Lower lobe of right lung (tissue), 2 donors: ENCODE results near the gene CLTC. TPM values are rescaled to one million over a fixed set of nuclear protein-coding genes. Genes with fewer than 3 reads are reported as not detected.
"Not testable (repeated sequence)": the region's sequence is repeated elsewhere in the genome, so short reads cannot be mapped to it uniquely, and the experiment has no call there.

Source experiments
- ATAC-seq, 2 donors: fragments of 200-7000 bp; cut with Tn5 transposase; one replicate each; pipeline ENCODE4 v1.9.1; 2020 to 2022; ENCODE audit warnings: mild to moderate bottlenecking in 2 of 2, moderate library complexity in 2 of 2
- DNase-seq: peaks from one replicate; pipeline ENCODE4 v3.0.0-alpha.2; 2020
- H3K27ac ChIP-seq: fragments of 200-600 bp; one replicate; pipeline ENCODE4 v1.8.0; 2022
- H3K27me3 ChIP-seq: fragments of 200-600 bp; one replicate; pipeline ENCODE4 v1.8.0; 2022; ENCODE audit warnings: low read depth
- H3K36me3 ChIP-seq: fragments of 200-600 bp; one replicate; pipeline ENCODE4 v1.8.0; 2022; ENCODE audit warnings: mild to moderate bottlenecking
- H3K4me1 ChIP-seq: fragments of 200-600 bp; one replicate; pipeline ENCODE4 v1.8.0; 2022
- H3K4me3 ChIP-seq: fragments of 200-600 bp; one replicate; pipeline ENCODE4 v1.8.0; 2022; ENCODE audit warnings: mild to moderate bottlenecking
- H3K9me3 ChIP-seq: fragments of 200-600 bp; one replicate; pipeline ENCODE4 v1.8.0; 2022
- CTCF ChIP-seq: fragments of 200-600 bp; IDR thresholded peaks from one replicate; pipeline ENCODE4 v1.8.0; 2022; ENCODE audit warnings: antibody characterized with exemption, mild to moderate bottlenecking
- intact Hi-C: fragments of 100-400 bp; cut with DNase I; formaldehyde crosslinking; loops from one replicate; pipeline ENCODE4 v1.11.0; 2022
- total RNA-seq: library from RNA; stranded (reverse); fragmentation: NEBNext Ultra II Directional; extraction: Animal tissue kit (Norgen Biotek cat#: 25700); gene quantifications from one replicate; pipeline ENCODE4 v1.2.1, GENCODE V29; 2021
- donor health status: DM: no; HTN: yes; CAD: no; lungs with severe emphysema.

CLTC gene
- total RNA-seq, 1 donor from 2014 or later: 220 TPM

- Histone ChIP-seq H3K4me3 (no peak overlapping the region), H3K27me3 (no peaks in the 10 kb centered on the region), H3K4me1 (no peaks in the 10 kb centered on the region), H3K27ac (no peak overlapping the region), H3K36me3 (peaks cover 98% of the 10 kb centered on the region), H3K9me3 (no peaks in the 10 kb centered on the region)
- no peak for DNase-seq
- no peak for ATAC-seq
- TF ChIP-seq CTCF: no peak
- intact Hi-C loops: no loop called here
Measured at GRCh38 chr17:59651346-59651745, 31.7 kb downstream of the CLTC start.

GRCh38 chr17:59652119-59652518, 32.4 kb downstream of the CLTC start:
- DNase-seq (no peak), ATAC-seq (no peak)
- peaks cover 98% of the 10 kb centered on the region for H3K36me3 ChIP-seq
- TF ChIP-seq CTCF: no peak
- intact Hi-C loops: no loop called here
- no peak overlapping the region for H3K27ac ChIP-seq
- H3K9me3 ChIP-seq: no peaks in the 10 kb centered on the region
- no peak overlapping the region for H3K4me3 ChIP-seq
- H3K27me3 ChIP-seq: no peaks in the 10 kb centered on the region
- no peaks in the 10 kb centered on the region for H3K4me1 ChIP-seq

GRCh38 chr17:59656624-59657023, 36.9 kb downstream of the CLTC start:
- H3K27ac ChIP-seq, H3K4me1 ChIP-seq, H3K9me3 ChIP-seq, H3K4me3 ChIP-seq, H3K27me3 ChIP-seq, intact Hi-C loops: not testable (repeated sequence)
- ATAC-seq: peak; percentile 38 to 54
- H3K36me3 ChIP-seq: peaks cover 98% of the 10 kb centered on the region
- peak; percentile 44 for DNase-seq

- ATAC-seq (no peak), DNase-seq (no peak)
- Histone ChIP-seq H3K27me3 (no peaks in the 10 kb centered on the region), H3K4me3 (no peak overlapping the region), H3K9me3 (no peaks in the 10 kb centered on the region), H3K4me1 (peaks cover 23% of the 10 kb centered on the region), H3K27ac (no peak overlapping the region), H3K36me3 (peaks cover 98% of the 10 kb centered on the region)
- no peak for TF ChIP-seq CTCF
- intact Hi-C loops: no loop called here
Measured at GRCh38 chr17:59666235-59666634, 46.5 kb downstream of the CLTC start.

GRCh38 chr17:59668816-59669215, 49.1 kb downstream of the CLTC start:
- no peak for DNase-seq
- peak in 1 of 2 donors; percentile 46 for ATAC-seq

GRCh38 chr17:59669411-59669810, 49.7 kb downstream of the CLTC start:
- TF ChIP-seq CTCF: no peak
- no peaks in the 10 kb centered on the region for H3K9me3 ChIP-seq
- H3K27ac ChIP-seq: no peak overlapping the region
- no peak for DNase-seq
- H3K4me1 ChIP-seq: peaks cover 23% of the 10 kb centered on the region
- H3K36me3 ChIP-seq: peaks cover 96% of the 10 kb centered on the region
- H3K4me3 ChIP-seq: no peak overlapping the region
- intact Hi-C loops: no loop called here
- no peaks in the 10 kb centered on the region for H3K27me3 ChIP-seq
- no peak for ATAC-seq

More at GRCh38 chr17:59668816-59669215, 49.1 kb downstream of the CLTC start:
- Histone ChIP-seq H3K9me3 (no peaks in the 10 kb centered on the region), H3K36me3 (peaks cover 96% of the 10 kb centered on the region), H3K27me3 (no peaks in the 10 kb centered on the region), H3K27ac (no peak overlapping the region), H3K4me1 (peaks cover 23% of the 10 kb centered on the region), H3K4me3 (no peak overlapping the region)
- intact Hi-C loops: no loop called here
- no peak for TF ChIP-seq CTCF
